ENCODE results near the gene CYP4Z1. TPM values are rescaled to one million over a fixed set of nuclear protein-coding genes. Genes with fewer than 3 reads are reported as not detected.
"Not testable (repeated sequence)": the region's sequence is repeated elsewhere in the genome, so short reads cannot be mapped to it uniquely, and the experiment has no call there.

CYP4Z1 gene
- total and polyA plus RNA-seq, 12 donors = 0.09 to 2.9 (median 0.43) TPM; not detected in 4

GRCh38 chr1:47036764-47037163 lies 30.3 kb upstream of the CYP4Z1 start:
- DNase-seq = no peak
- intact Hi-C loops (cut with DNase I) = no loop called here
- ATAC-seq = no peak
- Histone ChIP-seq H3K4me3 (no peak overlapping the region), H3K9me3 (no peaks in the 10 kb centered on the region), H3K4me1 (peaks cover 0 to 6% (median under 1%) of the 10 kb centered on the region in 9 donors), H3K27me3 (no peaks in the 10 kb centered on the region), H3K36me3 (no peaks in the 10 kb centered on the region), H3K27ac (no peak overlapping the region)
- 91 to 95% methylated on average over 1 of the region's 1 CpG for WGBS, 2 donors
- TF ChIP-seq, protein P1, sequence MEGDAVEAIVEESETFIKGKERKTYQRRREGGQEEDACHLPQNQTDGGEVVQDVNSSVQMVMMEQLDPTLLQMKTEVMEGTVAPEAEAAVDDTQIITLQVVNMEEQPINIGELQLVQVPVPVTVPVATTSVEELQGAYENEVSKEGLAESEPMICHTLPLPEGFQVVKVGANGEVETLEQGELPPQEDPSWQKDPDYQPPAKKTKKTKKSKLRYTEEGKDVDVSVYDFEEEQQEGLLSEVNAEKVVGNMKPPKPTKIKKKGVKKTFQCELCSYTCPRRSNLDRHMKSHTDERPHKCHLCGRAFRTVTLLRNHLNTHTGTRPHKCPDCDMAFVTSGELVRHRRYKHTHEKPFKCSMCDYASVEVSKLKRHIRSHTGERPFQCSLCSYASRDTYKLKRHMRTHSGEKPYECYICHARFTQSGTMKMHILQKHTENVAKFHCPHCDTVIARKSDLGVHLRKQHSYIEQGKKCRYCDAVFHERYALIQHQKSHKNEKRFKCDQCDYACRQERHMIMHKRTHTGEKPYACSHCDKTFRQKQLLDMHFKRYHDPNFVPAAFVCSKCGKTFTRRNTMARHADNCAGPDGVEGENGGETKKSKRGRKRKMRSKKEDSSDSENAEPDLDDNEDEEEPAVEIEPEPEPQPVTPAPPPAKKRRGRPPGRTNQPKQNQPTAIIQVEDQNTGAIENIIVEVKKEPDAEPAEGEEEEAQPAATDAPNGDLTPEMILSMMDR (IDR thresholded peaks at IDR 0.05) = no peak

GRCh38 chr1:47059376-47059775 lies 7.7 kb upstream of the CYP4Z1 start:
- ATAC-seq = no peak
- intact Hi-C loops (cut with DNase I) = loop anchor here in 1 of 10 donors (2.0 kb wide), 1 partner anchor 17 kb away; no protein-coding TSS in a partner anchor
- peaks cover 0 to 32% (median 13%) of the 10 kb centered on the region in 11 donors for H3K9me3 ChIP-seq
- no peak overlapping the region for H3K27ac ChIP-seq
- H3K36me3 ChIP-seq = peaks cover 0 to 3% (median 0%) of the 10 kb centered on the region in 9 donors
- 45 to 68% methylated on average over 1 of the region's 1 CpG for WGBS, 2 donors
- TF ChIP-seq, protein P1 (IDR thresholded peaks at IDR 0.05) = no peak
- no peaks in the 10 kb centered on the region for H3K27me3 ChIP-seq
- H3K4me1 ChIP-seq = no peaks in the 10 kb centered on the region
- DNase-seq = no peak
- H3K4me3 ChIP-seq = no peak overlapping the region

DNA sequence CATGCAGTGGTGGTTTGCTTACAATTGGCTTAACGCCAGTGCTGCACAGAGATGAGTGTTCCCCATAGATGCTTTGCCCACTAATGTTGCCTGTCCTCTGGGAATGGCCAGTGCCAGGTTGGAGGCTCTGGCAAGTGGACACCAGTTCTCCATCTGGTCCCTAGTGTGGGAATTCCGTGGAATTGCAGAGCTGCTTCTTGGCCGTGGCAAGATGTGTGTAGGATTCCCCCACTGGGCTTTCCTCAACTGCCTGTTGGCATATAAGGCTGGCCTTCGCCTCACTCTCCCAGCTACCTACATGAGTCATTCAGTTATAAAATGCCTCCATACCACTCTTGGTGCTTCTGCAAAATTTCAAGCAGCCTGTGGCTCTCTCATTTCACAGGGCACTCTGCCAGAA lies 2.0 kb downstream of the CYP4Z1 start:
- ATAC-seq = not testable (repeated sequence)

GRCh38 chr1:47069509-47069908 lies 2.5 kb downstream of the CYP4Z1 start:
- DNase-seq; H3K4me1 ChIP-seq; intact Hi-C loops (cut with DNase I); H3K36me3 ChIP-seq; H3K27me3 ChIP-seq; H3K27ac ChIP-seq; H3K4me3 ChIP-seq; ATAC-seq: not testable (repeated sequence)
- peaks cover 0 to 11% (median 0%) of the 10 kb centered on the region in 11 donors for H3K9me3 ChIP-seq

More for the DNA sequence above, 2.0 kb downstream of the CYP4Z1 start:
- H3K36me3 ChIP-seq; intact Hi-C loops (cut with DNase I); H3K4me3 ChIP-seq; DNase-seq; H3K27me3 ChIP-seq; H3K4me1 ChIP-seq; H3K27ac ChIP-seq: not testable (repeated sequence)
- 73 to 78% methylated on average over 4 of the region's 4 CpGs for WGBS, 2 donors
- H3K9me3 ChIP-seq = peaks cover 0 to 13% (median 0%) of the 10 kb centered on the region in 11 donors

DNA sequence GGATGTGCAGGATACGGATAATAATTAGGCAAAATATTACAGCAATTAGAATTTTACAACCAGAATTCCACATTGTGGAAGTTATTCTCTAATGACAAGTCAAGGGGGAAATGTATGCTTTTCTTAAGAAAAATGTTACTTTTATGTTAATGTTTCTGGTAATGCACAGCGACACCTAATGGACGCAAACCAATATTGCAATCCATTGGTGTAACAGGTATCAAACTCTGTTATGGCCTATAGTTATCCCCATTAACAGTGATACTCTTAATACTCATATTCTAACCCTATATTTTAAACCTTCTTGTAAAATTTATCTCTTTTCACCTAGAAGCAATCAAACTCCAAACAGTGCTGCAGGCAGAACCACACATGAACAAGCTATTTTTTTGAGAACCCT lies 22.3 kb downstream of the CYP4Z1 start:
- intact Hi-C loops (cut with DNase I) = loop anchor here in 1 of 10 donors (10.0 kb wide), 1 partner anchor 345 kb away; no protein-coding TSS in a partner anchor

More for the DNA sequence above, 22.3 kb downstream of the CYP4Z1 start:
- H3K36me3 ChIP-seq, H3K4me3 ChIP-seq, H3K4me1 ChIP-seq, H3K9me3 ChIP-seq, H3K27me3 ChIP-seq, ATAC-seq, H3K27ac ChIP-seq: not testable (repeated sequence)
- TF ChIP-seq, protein P1 (IDR thresholded peaks at IDR 0.05) = peak; percentile 43 to 70 (median 62)
- DNase-seq = peak in 1 of 2 donors; percentile 21
- WGBS, 2 donors = 4 to 5% methylated on average over 3 of the region's 3 CpGs

Measured in heart right ventricle (tissue), 16 donors.